ENCODE data around the gene C1QTNF8.

The C1QTNF8 gene

GRCh38 chr16:1044460-1045309 lies 51.4 kb downstream of the C1QTNF8 start:
- TF ChIP-seq CTCF (IDR thresholded peaks at IDR 0.05): no peak

- TF ChIP-seq CTCF (IDR thresholded peaks at IDR 0.05): no peak
These were observed 52.1 kb downstream of the C1QTNF8 start for GRCh38 chr16:1043881-1044451.

- TF ChIP-seq CTCF (IDR thresholded peaks at IDR 0.05): no peak
These were observed 53.2 kb downstream of the C1QTNF8 start for GRCh38 chr16:1042866-1043265.

- no peak for TF ChIP-seq CTCF (IDR thresholded peaks at IDR 0.05)
These were observed 53.8 kb downstream of the C1QTNF8 start for GRCh38 chr16:1042049-1042744.

GRCh38 chr16:1040346-1040745 lies 55.7 kb downstream of the C1QTNF8 start:
- TF ChIP-seq CTCF (IDR thresholded peaks at IDR 0.05): no peak

GRCh38 chr16:1039762-1040161 lies 56.3 kb downstream of the C1QTNF8 start:
- no peak for TF ChIP-seq CTCF (IDR thresholded peaks at IDR 0.05)

GRCh38 chr16:1038932-1039331 lies 57.1 kb downstream of the C1QTNF8 start:
- no peak for TF ChIP-seq CTCF (IDR thresholded peaks at IDR 0.05)
